Loucy (cell line): ENCODE data around the gene DUXB.

Source experiments
- CTCF ChIP-seq: fragments of 200-600 bp; sonication (generic); conservative IDR thresholded peaks from 2 replicates; pipeline ENCODE4 v1.5.1; 2014; ENCODE audit warnings: mild to moderate bottlenecking, antibody characterized with exemption, low read length
- EZH2phosphoT487 ChIP-seq: fragments of 200-600 bp; IDR thresholded peaks from 2 replicates; pipeline ENCODE4 v1.6.1; 2018; ENCODE audit warnings: antibody characterized with exemption, mild to moderate bottlenecking, moderate library complexity, borderline replicate concordance

GRCh38 chr16:75682308-75682707 is 19.0 kb downstream of the DUXB start:
- TF ChIP-seq CTCF (no peak), EZH2phosphoT487 (no peak)
